Subcutaneous adipose tissue (tissue), 4 donors: ENCODE measurements around the gene AGTPBP1. TPM values are rescaled to one million over a fixed set of nuclear protein-coding genes. Genes with fewer than 3 reads are reported as not detected.

ENCODE experiments used
- total RNA-seq, 4 donors: library from RNA; depleted of rRNA; stranded (reverse); fragments of >200 nt; gene quantifications; one replicate each; pipeline ENCODE4 v1.1.0, GENCODE V29; 2016
- TF ChIP-seq, protein P1 (sequence below): fragments of 450-650 bp; IDR thresholded peaks from one replicate; pipeline ENCODE4 v1.5.1; 2016; ENCODE audit warnings: low read depth, mild to moderate bottlenecking, control low read depth, antibody characterized with exemption, moderate library complexity

AGTPBP1 gene
- total RNA-seq, 4 donors from 2014 or later: 25.6 to 36.4 (median 31.3) TPM

DNA sequence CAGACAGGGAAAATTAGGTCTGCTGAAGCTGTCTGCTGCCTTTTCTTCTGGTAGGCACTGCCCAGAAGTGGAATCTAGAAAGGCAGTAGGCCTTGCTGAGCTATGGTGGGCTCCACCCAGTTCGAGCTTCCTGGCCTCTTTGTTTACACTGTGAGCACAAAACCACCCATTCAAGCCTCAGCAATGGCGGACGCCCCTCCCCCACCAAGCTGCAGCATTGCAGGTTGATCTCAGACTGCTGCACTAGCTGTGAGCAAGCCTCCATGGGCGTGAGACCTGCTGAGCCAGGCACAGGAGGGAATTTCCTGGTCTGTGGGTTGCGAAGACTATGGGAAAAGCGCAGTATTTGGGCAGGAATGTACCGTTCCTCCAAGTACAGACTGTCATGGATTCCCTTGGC lies 18.5 kb downstream of the AGTPBP1 start:
- TF ChIP-seq, protein P1, sequence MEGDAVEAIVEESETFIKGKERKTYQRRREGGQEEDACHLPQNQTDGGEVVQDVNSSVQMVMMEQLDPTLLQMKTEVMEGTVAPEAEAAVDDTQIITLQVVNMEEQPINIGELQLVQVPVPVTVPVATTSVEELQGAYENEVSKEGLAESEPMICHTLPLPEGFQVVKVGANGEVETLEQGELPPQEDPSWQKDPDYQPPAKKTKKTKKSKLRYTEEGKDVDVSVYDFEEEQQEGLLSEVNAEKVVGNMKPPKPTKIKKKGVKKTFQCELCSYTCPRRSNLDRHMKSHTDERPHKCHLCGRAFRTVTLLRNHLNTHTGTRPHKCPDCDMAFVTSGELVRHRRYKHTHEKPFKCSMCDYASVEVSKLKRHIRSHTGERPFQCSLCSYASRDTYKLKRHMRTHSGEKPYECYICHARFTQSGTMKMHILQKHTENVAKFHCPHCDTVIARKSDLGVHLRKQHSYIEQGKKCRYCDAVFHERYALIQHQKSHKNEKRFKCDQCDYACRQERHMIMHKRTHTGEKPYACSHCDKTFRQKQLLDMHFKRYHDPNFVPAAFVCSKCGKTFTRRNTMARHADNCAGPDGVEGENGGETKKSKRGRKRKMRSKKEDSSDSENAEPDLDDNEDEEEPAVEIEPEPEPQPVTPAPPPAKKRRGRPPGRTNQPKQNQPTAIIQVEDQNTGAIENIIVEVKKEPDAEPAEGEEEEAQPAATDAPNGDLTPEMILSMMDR: no peak

DNA sequence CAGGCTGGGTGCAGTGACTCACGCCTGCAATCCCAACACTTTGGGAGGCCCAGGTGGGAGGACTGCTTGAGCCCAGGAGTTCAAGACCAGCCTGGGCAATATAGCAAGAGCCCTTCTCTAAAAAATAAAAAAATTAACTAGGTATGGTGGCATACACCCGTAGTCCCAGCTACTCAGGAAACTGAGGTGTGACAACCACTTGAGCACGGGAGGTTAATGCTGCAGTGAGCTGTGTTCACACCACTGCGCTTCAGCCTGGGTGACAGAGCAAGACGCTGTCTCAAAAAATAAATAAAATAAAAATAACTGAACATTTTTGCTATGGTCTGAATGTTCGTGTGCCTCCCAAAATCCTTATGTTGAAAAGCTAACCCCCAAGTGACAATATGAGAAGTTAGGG lies 24.5 kb downstream of the AGTPBP1 start:
- TF ChIP-seq, protein P1: no peak

DNA sequence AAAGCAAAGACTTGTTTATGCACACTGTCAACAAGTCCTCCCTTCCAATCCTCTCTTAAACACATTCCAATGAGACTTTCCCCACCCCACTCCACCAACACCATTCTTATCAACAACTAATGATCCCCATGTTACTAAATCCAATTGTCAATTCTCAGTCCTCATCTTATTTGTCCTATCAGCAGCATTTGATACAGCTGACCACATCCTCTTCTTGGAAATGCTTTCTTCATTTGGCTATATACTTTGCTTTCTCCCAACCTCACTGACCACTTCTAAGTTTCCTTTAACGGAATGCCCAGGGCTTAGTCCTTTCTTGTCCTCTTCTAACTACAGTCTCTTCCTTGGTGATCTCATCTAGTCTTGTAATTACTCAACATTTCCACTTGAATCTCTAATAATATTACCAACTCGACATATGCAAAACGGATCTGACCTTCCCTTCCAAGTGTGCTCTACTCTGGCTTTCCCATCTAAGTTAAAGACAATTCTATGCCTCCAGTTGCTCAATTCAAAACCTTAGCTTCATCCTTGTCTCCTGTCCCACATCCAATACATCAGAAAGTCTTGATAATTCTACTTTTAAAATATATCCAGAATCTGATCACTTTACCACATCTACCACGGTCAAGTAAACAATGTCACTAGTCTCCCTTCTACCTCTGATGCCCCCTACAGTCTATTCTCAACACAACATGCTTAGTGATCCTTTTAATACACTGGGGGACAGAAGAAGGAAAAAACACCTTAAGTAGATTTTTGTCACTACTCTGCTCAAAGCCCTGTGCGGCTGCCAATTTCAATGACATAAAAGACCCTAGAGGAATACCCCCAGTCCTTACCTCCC lies 25.5 kb downstream of the AGTPBP1 start:
- TF ChIP-seq, protein P1: no peak

DNA sequence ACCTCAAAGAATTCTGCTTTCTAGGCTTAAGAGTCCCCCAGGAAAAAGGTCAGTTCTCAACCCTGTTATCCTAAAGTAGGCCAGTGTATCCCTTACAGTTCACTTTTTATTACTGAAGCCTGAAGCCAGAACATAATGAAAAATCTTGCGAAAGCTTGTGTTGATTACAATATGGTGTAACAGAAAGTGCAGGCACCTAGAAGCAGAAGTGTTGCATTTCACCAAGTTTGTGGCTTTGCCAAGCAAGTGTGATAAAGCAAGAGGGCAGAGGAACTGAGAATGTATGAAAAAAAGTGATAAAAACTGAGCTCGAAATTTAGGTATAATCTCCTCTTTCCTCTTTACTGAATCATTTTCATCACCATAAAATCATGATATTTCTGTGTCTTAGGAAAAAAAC lies 26.2 kb downstream of the AGTPBP1 start:
- TF ChIP-seq, protein P1: no peak

DNA sequence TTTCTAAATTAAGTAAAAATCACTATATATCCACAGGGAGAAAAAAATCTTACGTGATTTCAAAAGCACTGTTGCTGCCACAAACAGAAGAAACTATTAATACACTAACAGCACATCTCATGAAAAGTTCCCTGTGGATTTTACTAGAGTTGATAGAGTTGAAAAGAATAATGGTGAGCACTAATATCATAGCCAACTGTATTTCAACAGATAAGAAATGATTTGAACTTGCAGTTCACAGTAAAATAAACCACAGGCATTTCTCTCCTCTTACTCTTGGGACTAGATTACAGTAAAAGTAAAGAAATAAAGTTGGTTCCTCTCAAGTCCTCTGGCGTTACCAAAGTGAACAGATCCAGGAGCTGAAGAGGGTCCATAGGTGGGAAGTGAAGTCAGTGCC lies 27.9 kb downstream of the AGTPBP1 start:
- TF ChIP-seq, protein P1: no peak

DNA sequence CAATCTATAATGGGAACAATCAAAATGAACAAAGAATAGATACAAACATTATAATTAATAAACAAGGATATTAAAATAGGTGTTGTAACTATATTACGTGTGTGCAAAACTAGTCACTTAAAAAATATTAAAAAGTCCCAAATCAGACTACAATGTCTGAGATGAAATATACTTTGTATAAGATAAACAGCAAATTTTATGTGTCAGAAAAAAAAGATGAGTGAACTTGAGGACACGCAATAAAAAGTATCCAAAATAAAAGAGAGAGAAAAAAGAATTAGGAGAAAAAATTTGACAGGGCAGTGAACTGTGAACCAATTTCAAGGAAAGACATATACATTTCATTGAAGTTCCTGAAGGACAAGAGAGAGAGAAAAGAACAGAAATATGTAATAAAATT lies 37.0 kb downstream of the AGTPBP1 start:
- TF ChIP-seq, protein P1: no peak

DNA sequence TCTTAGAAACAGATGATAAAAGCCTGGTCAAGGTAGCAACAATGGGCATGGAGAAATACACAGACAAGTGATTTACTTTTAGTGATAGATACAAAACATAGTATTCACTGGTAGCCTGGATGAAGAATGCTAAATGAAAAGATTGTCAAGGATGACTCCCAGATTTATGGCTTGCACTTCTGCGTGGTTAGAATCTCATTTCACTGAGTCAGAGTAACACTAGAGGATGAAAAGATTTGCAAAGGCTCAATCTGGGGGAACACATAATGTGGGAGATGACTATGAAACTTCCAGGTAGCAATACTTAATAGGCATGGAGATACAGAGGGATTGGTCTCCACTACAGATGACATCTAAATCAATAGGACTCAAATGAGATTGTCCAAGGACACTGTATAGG lies 38.4 kb downstream of the AGTPBP1 start:
- TF ChIP-seq, protein P1: no peak
